GM12878 (cell line): ENCODE results near the gene KHDRBS1. TPM values are rescaled to one million over a fixed set of nuclear protein-coding genes. Genes with fewer than 3 reads are reported as not detected.

Source experiments
- ATAC-seq: fragments of 200-7000 bp; cut with Tn5 transposase; 3 replicates; pipeline ENCODE4 v1.9.1; 2020; ENCODE audit warnings: mild to moderate bottlenecking, moderate library complexity
- BruUV-seq: library from RNA; stranded (reverse); fragments of 400-500 nt; replicated peaks from 2 replicates; lab custom pipeline; 2021; lab: Mats Ljungman, UMichigan
- CTCF ChIA-PET: fragments of 300-600 bp; sonication (Branson Sonifier 250); formaldehyde crosslinking; extraction: SDS; loops from one replicate; lab custom pipeline; 2021; ENCODE audit warnings: inconsistent platforms; lab: Yijun Ruan, JAX
- POLR2A ChIA-PET: fragments of 350-600 bp; formaldehyde crosslinking; extraction: SDS; loops from one replicate; lab custom pipeline; 2021; ENCODE audit warnings: inconsistent platforms; lab: Charles Lee
- RAD21 ChIA-PET: fragments of 300-600 bp; sonication (Branson Sonifier 250); formaldehyde crosslinking; loops from one replicate; lab custom pipeline; 2023; ENCODE audit warnings: antibody characterized with exemption; ENCODE audit not compliant: unreplicated experiment; lab: Charles Lee
- SMC1A ChIA-PET: fragments of 300-600 bp; sonication (Branson Sonifier 250); formaldehyde crosslinking; loops from one replicate; lab custom pipeline; 2023; ENCODE audit not compliant: unreplicated experiment, uncharacterized antibody; lab: Charles Lee
- DNase-seq: peaks from one replicate; pipeline ENCODE4 v3.0.0-alpha.2; 2011; ENCODE audit warnings: low read depth, low spot score
- FAIRE-seq: peaks from 3 replicates; lab custom pipeline; 2011; peaks lifted over from hg19 to GRCh38; lab: Jason Lieb, UNC
- H2AFZ ChIP-seq: 2 replicates; pipeline ENCODE4 v1.6.0; 2011; ENCODE audit warnings: low read depth, low read length, control low read depth; ENCODE audit not compliant: control insufficient read depth
- H3K27ac ChIP-seq: 2 replicates; pipeline ENCODE4 v1.5.1; 2011; ENCODE audit warnings: control low read depth; ENCODE audit not compliant: control insufficient read depth, insufficient read depth
- H3K27me3 ChIP-seq, 2 experiments: replicated peaks in 1 of 2; 2 replicates each; pipeline versions ENCODE4 v1.6.0 to v1.6.1; 2011; ENCODE audit warnings: low read length in 1 of 2; ENCODE audit not compliant: control insufficient read depth in 2 of 2, insufficient read depth in 2 of 2
- H3K36me3 ChIP-seq, 2 experiments: 2 replicates each; pipeline ENCODE4 v1.5.1; 2011; ENCODE audit warnings: low read length in 1 of 2; ENCODE audit not compliant: control insufficient read depth in 2 of 2, insufficient read depth in 2 of 2
- H3K4me1 ChIP-seq: 2 replicates; pipeline ENCODE4 v1.6.1; 2011; ENCODE audit warnings: mild to moderate bottlenecking, low read length, moderate library complexity, mixed read lengths; ENCODE audit not compliant: control insufficient read depth, insufficient read depth
- H3K4me2 ChIP-seq: 2 replicates; pipeline ENCODE4 v1.6.0; 2011; ENCODE audit warnings: control low read depth; ENCODE audit not compliant: control insufficient read depth, insufficient read depth
- H3K4me3 ChIP-seq: fragments of 200-600 bp; sonication (generic); 2 replicates; pipeline ENCODE4 v1.5.1; 2016
- H3K79me2 ChIP-seq: 2 replicates; pipeline ENCODE4 v1.6.0; 2011; ENCODE audit warnings: low read length; ENCODE audit not compliant: control insufficient read depth, insufficient read depth
- H3K9ac ChIP-seq: 2 replicates; pipeline ENCODE4 v1.8.0; 2011; ENCODE audit warnings: low read length, control low read depth, mixed read lengths; ENCODE audit not compliant: control insufficient read depth, insufficient read depth
- H3K9me3 ChIP-seq: replicated peaks from 3 replicates; pipeline ENCODE4 v1.5.1; 2011; ENCODE audit warnings: mild to moderate bottlenecking, low read length; ENCODE audit not compliant: control insufficient read depth, insufficient read depth
- H4K20me1 ChIP-seq: 2 replicates; pipeline ENCODE4 v1.6.0; 2011; ENCODE audit not compliant: control insufficient read depth, insufficient read depth
- BMI1 ChIP-seq: fragments of 450-650 bp; IDR thresholded peaks from 2 replicates; pipeline ENCODE4 v1.6.1; 2016; ENCODE audit warnings: mild to moderate bottlenecking, moderate library complexity, borderline replicate concordance
- JUND ChIP-seq: IDR thresholded peaks from 2 replicates; pipeline ENCODE4 v1.6.1; 2012; ENCODE audit warnings: low read depth, mild to moderate bottlenecking, low read length, improper control_type of control experiment, moderate library complexity
- KDM1A ChIP-seq: fragments of 200-600 bp; sonication (generic); IDR thresholded peaks from 2 replicates; pipeline ENCODE4 v1.6.1; 2016; ENCODE audit warnings: borderline replicate concordance
- NR2C2 ChIP-seq: IDR thresholded peaks from 2 replicates; pipeline ENCODE4 v1.6.1; 2011; ENCODE audit warnings: borderline replicate concordance, low read depth; ENCODE audit not compliant: control insufficient read depth, insufficient read length
- POLR2AphosphoS5 ChIP-seq: IDR thresholded peaks from 2 replicates; pipeline ENCODE4 v1.6.1; 2011; ENCODE audit warnings: mild to moderate bottlenecking, low read length, inconsistent platforms
- SMAD5 ChIP-seq: IDR thresholded peaks from 2 replicates; pipeline ENCODE4 v1.6.1; 2016; ENCODE audit warnings: antibody characterized with exemption, low read depth
- TCF3 ChIP-seq: IDR thresholded peaks from 2 replicates; pipeline ENCODE4 v1.6.1; 2012; ENCODE audit warnings: low read depth, mild to moderate bottlenecking, low read length, borderline replicate concordance; ENCODE audit not compliant: insufficient read depth
- WGBS: methylation state at CpG from one replicate; pipeline ENCODE4 v1.1.6; 2016; ENCODE audit warnings: low lambda C conversion rate; ENCODE audit not compliant: insufficient replicate concordance, insufficient coverage; ENCODE audit errors: missing lambda C conversion rate; 5-methylcytosine and 5-hydroxymethylcytosine counted together
- in situ Hi-C: fragments of 300-500 bp; cut with MboI; formaldehyde crosslinking; loops from 9 replicates; pipeline ENCODE4 v1.14.3; 2018; ENCODE audit warnings: mixed read lengths
- intact Hi-C: fragments of 100-400 bp; cut with micrococcal nuclease; formaldehyde crosslinking; loops from one replicate; pipeline ENCODE4 v1.14.2; 2022; ENCODE audit not compliant: unreplicated experiment
- polyA plus RNA-seq, 11 experiments: library from polyadenylated mRNA; depleted of rRNA in 4 of 11; unstranded in 6 of 11; stranded (reverse) in 5 of 11; fragments of >200 nt; fragmentation: Nextera tagmentation in 4 of 11; fragmentation: Illumina TruSeq in 1 of 11; extraction: Ambion mirVana in 4 of 11; extraction: Trizol in 1 of 11; gene quantifications; 1 replicate in 1 of 11; 2 replicates in 10 of 11; pipeline versions ENCODE4 v1.2.1 to v1.2.3, GENCODE V29; 2011 to 2016; ENCODE audit warnings: inconsistent platforms in 2 of 11, missing spikeins in 2 of 11, low read depth in 1 of 11
- total RNA-seq, 4 experiments: library from RNA; depleted of rRNA in 3 of 4; stranded (reverse); fragments of >200 nt in 3 of 4; fragmentation: Illumina TruSeq in 1 of 4; extraction: Trizol in 1 of 4; gene quantifications; 2 replicates each; pipeline versions ENCODE4 v1.2.1 to v1.2.3, GENCODE V29; 2013 to 2021
- TF ChIP-seq, protein P1 (sequence below): fragments of 150-350 bp; IDR thresholded peaks from 2 replicates; pipeline ENCODE4 v1.6.1; 2014; ENCODE audit warnings: mild to moderate bottlenecking, low read depth, low read length
- TF ChIP-seq, protein P2 (sequence below): IDR thresholded peaks from 2 replicates; pipeline ENCODE4 v1.6.1; 2012; ENCODE audit warnings: mild to moderate bottlenecking, low read depth, low read length
- TF ChIP-seq, protein P3 (sequence below): fragments of 450-650 bp; formaldehyde crosslinking; IDR thresholded peaks from 2 replicates; pipeline ENCODE4 v1.5.0; 2022; ENCODE audit warnings: mild to moderate bottlenecking, missing genetic modification characterization
- TF ChIP-seq, protein P4 (sequence below): fragments of 450-650 bp; IDR thresholded peaks from 2 replicates; pipeline ENCODE4 v1.6.1; 2014; ENCODE audit warnings: mild to moderate bottlenecking

Gene KHDRBS1
- total and polyA plus RNA-seq, 10 of the 15 experiments (the other 5 are each of a cell fraction or from before 2014, with no cell fraction given): 42.5 to 204 (median 96.0) TPM

DNA sequence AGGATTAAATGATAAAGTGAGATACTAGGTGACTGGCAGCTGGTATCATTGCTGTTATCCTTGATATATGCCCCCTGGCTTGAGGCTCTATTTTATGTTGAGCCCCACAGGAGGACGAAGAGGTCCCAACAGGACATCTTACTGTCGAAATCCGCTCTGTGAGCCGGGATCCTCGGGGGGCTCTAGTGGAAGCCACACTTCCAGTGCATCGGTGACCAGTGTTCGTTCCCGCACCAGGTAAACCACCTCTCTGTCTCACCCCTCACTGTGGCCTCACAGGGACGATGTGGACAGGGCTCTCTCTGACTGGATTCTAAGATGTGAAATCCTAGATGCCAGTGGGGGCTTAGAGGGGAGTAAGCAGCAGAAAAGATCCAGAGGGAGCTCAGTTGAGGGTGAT is 61.2 kb downstream of the KHDRBS1 start (continued):
- TF ChIP-seq, protein P1, sequence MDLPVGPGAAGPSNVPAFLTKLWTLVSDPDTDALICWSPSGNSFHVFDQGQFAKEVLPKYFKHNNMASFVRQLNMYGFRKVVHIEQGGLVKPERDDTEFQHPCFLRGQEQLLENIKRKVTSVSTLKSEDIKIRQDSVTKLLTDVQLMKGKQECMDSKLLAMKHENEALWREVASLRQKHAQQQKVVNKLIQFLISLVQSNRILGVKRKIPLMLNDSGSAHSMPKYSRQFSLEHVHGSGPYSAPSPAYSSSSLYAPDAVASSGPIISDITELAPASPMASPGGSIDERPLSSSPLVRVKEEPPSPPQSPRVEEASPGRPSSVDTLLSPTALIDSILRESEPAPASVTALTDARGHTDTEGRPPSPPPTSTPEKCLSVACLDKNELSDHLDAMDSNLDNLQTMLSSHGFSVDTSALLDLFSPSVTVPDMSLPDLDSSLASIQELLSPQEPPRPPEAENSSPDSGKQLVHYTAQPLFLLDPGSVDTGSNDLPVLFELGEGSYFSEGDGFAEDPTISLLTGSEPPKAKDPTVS: no peak
- TF ChIP-seq SMAD5 (no peak), TCF3 (no peak)

DNA sequence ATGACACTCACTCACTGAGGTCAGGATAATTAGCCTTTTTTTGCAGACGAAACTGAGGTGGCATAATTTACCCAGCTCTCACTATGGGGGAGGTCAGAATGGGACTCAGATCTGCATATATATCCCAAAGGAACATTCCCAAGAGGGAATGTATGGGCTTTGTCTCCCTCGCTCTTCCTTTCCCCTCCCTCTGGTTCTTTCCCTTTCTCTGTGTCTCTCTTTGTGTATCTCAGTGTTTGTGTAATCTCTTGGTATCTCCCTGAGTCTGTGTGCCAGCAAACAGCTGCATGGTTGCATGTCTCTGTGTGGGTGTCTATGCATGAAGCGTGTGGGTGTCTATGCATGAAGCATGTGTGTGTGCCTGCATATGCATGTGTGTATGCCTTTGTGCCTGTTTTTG is 63.8 kb downstream of the KHDRBS1 start:
- ChIA-PET SMC1A (no interaction called here), POLR2A (no interaction called here), CTCF (no interaction called here), RAD21 (no interaction called here)
- no peak for FAIRE-seq
- H4K20me1 ChIP-seq: no peaks in the 10 kb centered on the region
- in situ Hi-C loops: no loop called here
- peaks cover 8% of the 10 kb centered on the region for H3K79me2 ChIP-seq
- H3K4me1 ChIP-seq: peaks cover 5% of the 10 kb centered on the region
- no peaks in the 10 kb centered on the region for H3K27me3 ChIP-seq
- no peak for DNase-seq
- intact Hi-C loops: no loop called here
- H3K36me3 ChIP-seq: peaks cover 9 to 14% of the 10 kb centered on the region in 2 experiments
- no TSS peak for BruUV-seq
- no peak overlapping the region for H3K9ac ChIP-seq
- H2AFZ ChIP-seq: no peak overlapping the region
- no peak overlapping the region for H3K4me2 ChIP-seq
- H3K27ac ChIP-seq: no peak overlapping the region
- WGBS: 63% methylated on average over 3 of the region's 3 CpGs
- no peak for ATAC-seq
- no peak overlapping the region for H3K4me3 ChIP-seq
- no peaks in the 10 kb centered on the region for H3K9me3 ChIP-seq
- TF ChIP-seq KDM1A (no peak), BMI1 (no peak), NR2C2 (no peak), TCF3 (no peak), POLR2AphosphoS5 (no peak), JUND (no peak)
- TF ChIP-seq, protein P2, sequence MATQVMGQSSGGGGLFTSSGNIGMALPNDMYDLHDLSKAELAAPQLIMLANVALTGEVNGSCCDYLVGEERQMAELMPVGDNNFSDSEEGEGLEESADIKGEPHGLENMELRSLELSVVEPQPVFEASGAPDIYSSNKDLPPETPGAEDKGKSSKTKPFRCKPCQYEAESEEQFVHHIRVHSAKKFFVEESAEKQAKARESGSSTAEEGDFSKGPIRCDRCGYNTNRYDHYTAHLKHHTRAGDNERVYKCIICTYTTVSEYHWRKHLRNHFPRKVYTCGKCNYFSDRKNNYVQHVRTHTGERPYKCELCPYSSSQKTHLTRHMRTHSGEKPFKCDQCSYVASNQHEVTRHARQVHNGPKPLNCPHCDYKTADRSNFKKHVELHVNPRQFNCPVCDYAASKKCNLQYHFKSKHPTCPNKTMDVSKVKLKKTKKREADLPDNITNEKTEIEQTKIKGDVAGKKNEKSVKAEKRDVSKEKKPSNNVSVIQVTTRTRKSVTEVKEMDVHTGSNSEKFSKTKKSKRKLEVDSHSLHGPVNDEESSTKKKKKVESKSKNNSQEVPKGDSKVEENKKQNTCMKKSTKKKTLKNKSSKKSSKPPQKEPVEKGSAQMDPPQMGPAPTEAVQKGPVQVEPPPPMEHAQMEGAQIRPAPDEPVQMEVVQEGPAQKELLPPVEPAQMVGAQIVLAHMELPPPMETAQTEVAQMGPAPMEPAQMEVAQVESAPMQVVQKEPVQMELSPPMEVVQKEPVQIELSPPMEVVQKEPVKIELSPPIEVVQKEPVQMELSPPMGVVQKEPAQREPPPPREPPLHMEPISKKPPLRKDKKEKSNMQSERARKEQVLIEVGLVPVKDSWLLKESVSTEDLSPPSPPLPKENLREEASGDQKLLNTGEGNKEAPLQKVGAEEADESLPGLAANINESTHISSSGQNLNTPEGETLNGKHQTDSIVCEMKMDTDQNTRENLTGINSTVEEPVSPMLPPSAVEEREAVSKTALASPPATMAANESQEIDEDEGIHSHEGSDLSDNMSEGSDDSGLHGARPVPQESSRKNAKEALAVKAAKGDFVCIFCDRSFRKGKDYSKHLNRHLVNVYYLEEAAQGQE: no peak
- TF ChIP-seq, protein P3, sequence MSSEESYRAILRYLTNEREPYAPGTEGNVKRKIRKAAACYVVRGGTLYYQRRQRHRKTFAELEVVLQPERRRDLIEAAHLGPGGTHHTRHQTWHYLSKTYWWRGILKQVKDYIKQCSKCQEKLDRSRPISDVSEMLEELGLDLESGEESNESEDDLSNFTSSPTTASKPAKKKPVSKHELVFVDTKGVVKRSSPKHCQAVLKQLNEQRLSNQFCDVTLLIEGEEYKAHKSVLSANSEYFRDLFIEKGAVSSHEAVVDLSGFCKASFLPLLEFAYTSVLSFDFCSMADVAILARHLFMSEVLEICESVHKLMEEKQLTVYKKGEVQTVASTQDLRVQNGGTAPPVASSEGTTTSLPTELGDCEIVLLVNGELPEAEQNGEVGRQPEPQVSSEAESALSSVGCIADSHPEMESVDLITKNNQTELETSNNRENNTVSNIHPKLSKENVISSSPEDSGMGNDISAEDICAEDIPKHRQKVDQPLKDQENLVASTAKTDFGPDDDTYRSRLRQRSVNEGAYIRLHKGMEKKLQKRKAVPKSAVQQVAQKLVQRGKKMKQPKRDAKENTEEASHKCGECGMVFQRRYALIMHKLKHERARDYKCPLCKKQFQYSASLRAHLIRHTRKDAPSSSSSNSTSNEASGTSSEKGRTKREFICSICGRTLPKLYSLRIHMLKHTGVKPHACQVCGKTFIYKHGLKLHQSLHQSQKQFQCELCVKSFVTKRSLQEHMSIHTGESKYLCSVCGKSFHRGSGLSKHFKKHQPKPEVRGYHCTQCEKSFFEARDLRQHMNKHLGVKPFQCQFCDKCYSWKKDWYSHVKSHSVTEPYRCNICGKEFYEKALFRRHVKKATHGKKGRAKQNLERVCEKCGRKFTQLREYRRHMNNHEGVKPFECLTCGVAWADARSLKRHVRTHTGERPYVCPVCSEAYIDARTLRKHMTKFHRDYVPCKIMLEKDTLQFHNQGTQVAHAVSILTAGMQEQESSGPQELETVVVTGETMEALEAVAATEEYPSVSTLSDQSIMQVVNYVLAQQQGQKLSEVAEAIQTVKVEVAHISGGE (CRISPR knock-in tag): no peak
- TF ChIP-seq, protein P4, sequence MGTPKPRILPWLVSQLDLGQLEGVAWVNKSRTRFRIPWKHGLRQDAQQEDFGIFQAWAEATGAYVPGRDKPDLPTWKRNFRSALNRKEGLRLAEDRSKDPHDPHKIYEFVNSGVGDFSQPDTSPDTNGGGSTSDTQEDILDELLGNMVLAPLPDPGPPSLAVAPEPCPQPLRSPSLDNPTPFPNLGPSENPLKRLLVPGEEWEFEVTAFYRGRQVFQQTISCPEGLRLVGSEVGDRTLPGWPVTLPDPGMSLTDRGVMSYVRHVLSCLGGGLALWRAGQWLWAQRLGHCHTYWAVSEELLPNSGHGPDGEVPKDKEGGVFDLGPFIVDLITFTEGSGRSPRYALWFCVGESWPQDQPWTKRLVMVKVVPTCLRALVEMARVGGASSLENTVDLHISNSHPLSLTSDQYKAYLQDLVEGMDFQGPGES: no peak
